ENCODE data around the gene RTL5.

- TF ChIP-seq CTCF (IDR thresholded peaks at IDR 0.05) = no peak
- no peak for TF ChIP-seq EP300 (IDR thresholded peaks at IDR 0.05)
Observed at GRCh38 chrX:72107841-72108595, 23.7 kb downstream of the RTL5 start.

Data from sigmoid colon (tissue), 4 donors.